Chondrocyte (in vitro differentiated cells): Measurements from ENCODE around the gene PDE6G. TPM values are rescaled to one million over a fixed set of nuclear protein-coding genes. Genes with fewer than 3 reads are reported as not detected.
A peak's percentile ranks its signal among the peaks of the same experiment; 100 is the strongest.
"Not testable (repeated sequence)": the region's sequence is repeated elsewhere in the genome, so short reads cannot be mapped to it uniquely, and the experiment has no call there.

Experiments used
- DNase-seq: peaks from one replicate; pipeline ENCODE4 v3.0.0; 2021; ENCODE audit warnings: mixed read lengths, low spot score
- H3K27ac Mint-ChIP-seq: one replicate; pipeline ENCODE4 v1.8.0; 2021; ENCODE audit warnings: mild to moderate bottlenecking, moderate library complexity, mixed read lengths; ENCODE audit not compliant: unreplicated experiment
- H3K27me3 Mint-ChIP-seq: 2 replicates; pipeline ENCODE4 v1.8.0; 2021; ENCODE audit warnings: low read depth, mixed read lengths
- H3K36me3 Mint-ChIP-seq: 2 replicates; pipeline ENCODE4 v1.8.0; 2021; ENCODE audit warnings: low read depth, mixed read lengths
- H3K4me1 Mint-ChIP-seq: 2 replicates; pipeline ENCODE4 v1.8.0; 2021; ENCODE audit warnings: low read depth, mild to moderate bottlenecking, mixed read lengths
- H3K4me3 Mint-ChIP-seq: one replicate; pipeline ENCODE4 v1.8.0; 2021; ENCODE audit warnings: mild to moderate bottlenecking, moderate library complexity, mixed read lengths; ENCODE audit not compliant: unreplicated experiment
- H3K9me3 Mint-ChIP-seq: 2 replicates; pipeline ENCODE4 v1.8.0; 2021; ENCODE audit warnings: low read depth, mixed read lengths
- total RNA-seq: library from RNA; stranded (reverse); gene quantifications from 3 replicates; pipeline ENCODE4 v1.2.1, GENCODE V29; 2021
- TF ChIP-seq, protein P1 (sequence below): fragments of 200-600 bp; sonication (generic); IDR thresholded peaks from 2 replicates; pipeline ENCODE4 v1.5.0; 2021; ENCODE audit warnings: antibody characterized with exemption, mild to moderate bottlenecking, moderate library complexity

The PDE6G gene
- total RNA-seq, 1 donor from 2014 or later = not detected

DNA sequence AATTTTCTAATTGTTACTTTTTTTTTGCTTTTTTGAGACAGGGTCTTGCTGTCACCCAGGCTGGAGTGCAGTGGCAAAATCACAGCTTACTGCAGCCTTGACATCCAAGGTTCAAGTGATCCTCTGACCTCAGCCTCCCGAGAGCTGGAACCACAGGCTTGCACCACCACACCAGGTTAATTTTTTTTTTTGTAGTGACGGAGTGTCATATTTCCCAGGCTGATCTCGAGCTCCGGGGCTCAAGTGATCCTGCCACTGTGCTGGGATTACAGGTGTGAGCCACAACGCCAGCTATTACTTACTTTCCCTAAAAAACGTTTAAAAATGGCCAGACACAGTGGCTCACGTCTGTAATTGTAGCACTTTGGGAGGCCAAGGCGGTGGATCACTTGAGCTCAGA is 26.1 kb downstream of the PDE6G start:
- no peak for DNase-seq
- Mint-ChIP-seq H3K4me3 (no peak overlapping the region), H3K27ac (no peak overlapping the region), H3K27me3 (no peaks in the 10 kb centered on the region), H3K4me1 (peaks cover 8% of the 10 kb centered on the region), H3K36me3 (peaks cover 25% of the 10 kb centered on the region), H3K9me3 (no peaks in the 10 kb centered on the region)
- TF ChIP-seq, protein P1, sequence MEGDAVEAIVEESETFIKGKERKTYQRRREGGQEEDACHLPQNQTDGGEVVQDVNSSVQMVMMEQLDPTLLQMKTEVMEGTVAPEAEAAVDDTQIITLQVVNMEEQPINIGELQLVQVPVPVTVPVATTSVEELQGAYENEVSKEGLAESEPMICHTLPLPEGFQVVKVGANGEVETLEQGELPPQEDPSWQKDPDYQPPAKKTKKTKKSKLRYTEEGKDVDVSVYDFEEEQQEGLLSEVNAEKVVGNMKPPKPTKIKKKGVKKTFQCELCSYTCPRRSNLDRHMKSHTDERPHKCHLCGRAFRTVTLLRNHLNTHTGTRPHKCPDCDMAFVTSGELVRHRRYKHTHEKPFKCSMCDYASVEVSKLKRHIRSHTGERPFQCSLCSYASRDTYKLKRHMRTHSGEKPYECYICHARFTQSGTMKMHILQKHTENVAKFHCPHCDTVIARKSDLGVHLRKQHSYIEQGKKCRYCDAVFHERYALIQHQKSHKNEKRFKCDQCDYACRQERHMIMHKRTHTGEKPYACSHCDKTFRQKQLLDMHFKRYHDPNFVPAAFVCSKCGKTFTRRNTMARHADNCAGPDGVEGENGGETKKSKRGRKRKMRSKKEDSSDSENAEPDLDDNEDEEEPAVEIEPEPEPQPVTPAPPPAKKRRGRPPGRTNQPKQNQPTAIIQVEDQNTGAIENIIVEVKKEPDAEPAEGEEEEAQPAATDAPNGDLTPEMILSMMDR = no peak

DNA sequence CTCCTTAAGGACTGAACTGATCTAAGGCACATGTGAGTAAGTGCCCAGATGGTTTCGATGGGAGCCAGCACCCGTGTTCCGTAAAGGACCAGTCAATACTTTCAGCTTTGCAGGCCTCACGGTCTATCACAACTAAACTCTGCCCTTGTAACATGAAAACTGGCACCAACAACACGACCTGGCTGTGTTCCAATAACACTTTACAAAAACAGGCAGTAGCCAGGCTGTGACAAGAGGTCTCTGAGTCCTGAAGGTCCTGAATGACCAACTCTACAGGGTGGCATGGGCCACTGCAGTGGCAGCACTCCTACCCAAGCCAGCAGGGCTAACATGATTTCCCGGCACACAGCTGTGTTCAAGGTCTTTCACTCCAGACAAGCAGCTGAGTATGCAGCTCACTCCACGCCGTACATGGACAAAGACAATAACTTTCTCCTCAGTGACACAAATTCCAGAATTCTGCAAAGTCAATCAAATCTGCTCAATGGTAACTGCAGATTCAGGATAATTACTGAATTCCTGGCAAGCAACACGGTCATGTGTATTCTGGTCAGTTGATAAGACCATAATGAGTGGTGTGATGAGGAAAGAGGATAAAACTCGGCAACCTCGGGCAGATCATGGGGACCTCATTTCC is 34.7 kb downstream of the PDE6G start:
- no peaks in the 10 kb centered on the region for H3K4me1 Mint-ChIP-seq
- no peaks in the 10 kb centered on the region for H3K9me3 Mint-ChIP-seq
- no peak overlapping the region for H3K4me3 Mint-ChIP-seq
- TF ChIP-seq, protein P1 = no peak
- peaks cover 50% of the 10 kb centered on the region for H3K36me3 Mint-ChIP-seq
- no peak overlapping the region for H3K27ac Mint-ChIP-seq
- DNase-seq = no peak
- no peaks in the 10 kb centered on the region for H3K27me3 Mint-ChIP-seq

DNA sequence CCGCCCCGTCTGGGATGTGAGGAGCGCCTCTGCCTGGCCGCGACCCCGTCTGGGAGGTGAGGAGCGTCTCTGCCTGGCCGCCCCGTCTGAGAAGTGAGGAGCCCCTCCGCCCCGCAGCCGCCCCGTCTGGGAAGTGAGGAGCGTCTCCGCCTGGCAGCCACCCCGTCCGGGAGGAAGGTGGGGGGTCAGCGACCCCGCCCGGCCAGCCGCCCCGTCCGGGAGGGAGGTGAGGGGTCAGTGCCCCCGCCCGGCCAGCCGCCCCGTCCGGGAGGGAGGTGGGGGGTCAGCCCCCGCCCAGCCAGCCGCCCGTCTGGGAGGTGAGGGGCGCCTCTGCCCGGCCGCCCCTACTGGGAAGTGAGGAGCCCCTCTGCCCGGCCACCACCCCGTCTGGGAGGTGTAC is 38.0 kb downstream of the PDE6G start:
- not testable (repeated sequence) for DNase-seq, H3K4me3 Mint-ChIP-seq, H3K27ac Mint-ChIP-seq, H3K27me3 Mint-ChIP-seq, H3K9me3 Mint-ChIP-seq
- H3K4me1 Mint-ChIP-seq = peaks cover 24% of the 10 kb centered on the region
- H3K36me3 Mint-ChIP-seq = peaks cover 36% of the 10 kb centered on the region

DNA sequence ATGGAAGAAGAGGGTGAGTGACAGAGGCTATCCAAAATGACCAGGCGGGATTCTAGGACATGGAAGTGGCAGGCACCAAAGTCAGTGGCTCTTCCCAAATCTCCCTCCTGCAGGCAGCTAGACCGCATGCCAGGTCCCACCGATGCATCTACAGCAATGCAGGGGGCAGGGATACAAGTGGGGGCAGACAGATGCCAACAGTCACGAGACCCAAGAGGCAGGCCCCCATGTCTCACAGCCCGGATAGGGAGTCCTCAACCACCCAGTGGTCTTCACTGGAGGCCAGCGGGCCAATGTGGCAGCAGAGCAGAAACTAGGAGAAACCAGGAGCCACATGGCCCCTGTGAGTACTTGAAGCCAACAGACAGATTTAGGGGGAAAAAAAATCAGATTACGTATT is 39.5 kb downstream of the PDE6G start:
- TF ChIP-seq, protein P1 = no peak
- Mint-ChIP-seq H3K27me3 (no peaks in the 10 kb centered on the region), H3K4me1 (peaks cover 24% of the 10 kb centered on the region), H3K4me3 (no peak overlapping the region), H3K27ac (no peak overlapping the region), H3K9me3 (no peaks in the 10 kb centered on the region), H3K36me3 (peaks cover 34% of the 10 kb centered on the region)
- DNase-seq = no peak

DNA sequence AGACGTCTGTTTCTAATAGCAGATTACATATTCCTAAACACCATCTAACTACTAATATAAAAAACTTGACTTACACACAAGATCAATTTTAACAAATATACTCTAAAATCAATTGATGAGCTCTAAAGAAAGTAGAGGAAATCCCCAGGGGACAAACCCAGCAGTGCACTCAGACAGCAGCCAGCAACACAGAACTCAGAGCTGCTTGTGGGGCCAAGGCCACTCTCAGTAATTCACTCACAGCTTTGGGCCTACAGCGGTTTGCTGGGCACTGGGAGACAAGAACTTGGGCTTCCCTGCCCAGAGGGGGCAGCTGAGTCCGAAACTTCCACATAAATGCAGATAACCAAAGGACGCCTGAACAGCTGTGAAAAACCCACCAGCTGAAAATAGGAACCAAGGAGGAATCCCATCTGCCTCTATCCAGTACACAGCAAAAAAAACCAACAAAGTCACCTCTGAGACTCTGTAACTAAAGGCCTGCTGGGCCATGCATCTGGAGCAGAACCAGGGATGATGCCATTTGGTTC is 40.9 kb downstream of the PDE6G start:
- Mint-ChIP-seq H3K4me1 (peaks cover 24% of the 10 kb centered on the region), H3K4me3 (no peak overlapping the region), H3K36me3 (peaks cover 20% of the 10 kb centered on the region), H3K9me3 (no peaks in the 10 kb centered on the region), H3K27me3 (no peaks in the 10 kb centered on the region), H3K27ac (peak overlapping the region; percentile 94)
- DNase-seq = no peak
- TF ChIP-seq, protein P1 = no peak
